ENCODE data around the gene ANKS3. TPM values are rescaled to one million over a fixed set of nuclear protein-coding genes. Genes with fewer than 3 reads are reported as not detected.

The ANKS3 gene
- total RNA-seq, 1 experiment from 2014 or later: 26.6 TPM

DNA sequence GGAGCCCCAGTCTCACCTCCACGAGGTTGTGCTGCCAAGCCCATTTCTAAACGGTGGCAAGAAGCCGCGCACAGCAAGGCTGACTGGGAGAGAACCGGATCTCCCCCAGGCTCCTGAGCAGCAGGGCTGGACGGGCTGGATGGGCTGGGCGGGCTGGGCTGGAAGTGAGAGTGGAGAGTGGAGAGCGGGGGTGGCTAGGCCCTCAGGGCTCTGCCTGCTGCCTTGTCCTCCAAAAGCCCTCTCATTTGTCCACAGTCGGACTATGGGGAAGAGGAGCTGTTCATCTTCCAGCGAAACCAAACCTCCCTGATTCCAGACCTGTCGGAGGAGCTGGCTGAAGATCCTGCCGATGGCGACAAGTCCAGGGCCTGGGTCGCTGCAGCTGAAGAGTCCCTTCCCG, 3.5 kb upstream of the ANKS3 start:
- Histone ChIP-seq H3K4me1 (ENCODE audit: control insufficient read depth, insufficient read depth, low read length) (no peaks in the 10 kb centered on the region), H3K36me3 (ENCODE audit: control insufficient read depth, insufficient read depth, low read length) (peaks cover 4% of the 10 kb centered on the region; the same call in 1 of the 2 replicates), H3K27me3 (ENCODE audit: control insufficient read depth, insufficient read depth, low read length) (no peaks in the 10 kb centered on the region), H3K27ac (ENCODE audit: low read length) (no peak overlapping the region), H3K4me3 (ENCODE audit: low read depth in 2 of 2, low read length in 2 of 2) (no peak overlapping the region), H3K9me3 (ENCODE audit: control insufficient read depth, insufficient read depth, low read depth, low read length) (no peaks in the 10 kb centered on the region)
- DNase-seq (ENCODE audit: low read depth, low spot score) (no peak), ATAC-seq (no peak)
- ChIA-PET CTCF (no interaction called here), POLR2A (no interaction called here)
- intact Hi-C loops (cut with micrococcal nuclease; ENCODE audit: unreplicated experiment): no loop called here
- in situ Hi-C loops (cut with HindIII; ENCODE audit: low pct_unique_long_range_greater_than_20kb, low sequenced_read_pairs): no loop called here
- TF ChIP-seq, protein P1, sequence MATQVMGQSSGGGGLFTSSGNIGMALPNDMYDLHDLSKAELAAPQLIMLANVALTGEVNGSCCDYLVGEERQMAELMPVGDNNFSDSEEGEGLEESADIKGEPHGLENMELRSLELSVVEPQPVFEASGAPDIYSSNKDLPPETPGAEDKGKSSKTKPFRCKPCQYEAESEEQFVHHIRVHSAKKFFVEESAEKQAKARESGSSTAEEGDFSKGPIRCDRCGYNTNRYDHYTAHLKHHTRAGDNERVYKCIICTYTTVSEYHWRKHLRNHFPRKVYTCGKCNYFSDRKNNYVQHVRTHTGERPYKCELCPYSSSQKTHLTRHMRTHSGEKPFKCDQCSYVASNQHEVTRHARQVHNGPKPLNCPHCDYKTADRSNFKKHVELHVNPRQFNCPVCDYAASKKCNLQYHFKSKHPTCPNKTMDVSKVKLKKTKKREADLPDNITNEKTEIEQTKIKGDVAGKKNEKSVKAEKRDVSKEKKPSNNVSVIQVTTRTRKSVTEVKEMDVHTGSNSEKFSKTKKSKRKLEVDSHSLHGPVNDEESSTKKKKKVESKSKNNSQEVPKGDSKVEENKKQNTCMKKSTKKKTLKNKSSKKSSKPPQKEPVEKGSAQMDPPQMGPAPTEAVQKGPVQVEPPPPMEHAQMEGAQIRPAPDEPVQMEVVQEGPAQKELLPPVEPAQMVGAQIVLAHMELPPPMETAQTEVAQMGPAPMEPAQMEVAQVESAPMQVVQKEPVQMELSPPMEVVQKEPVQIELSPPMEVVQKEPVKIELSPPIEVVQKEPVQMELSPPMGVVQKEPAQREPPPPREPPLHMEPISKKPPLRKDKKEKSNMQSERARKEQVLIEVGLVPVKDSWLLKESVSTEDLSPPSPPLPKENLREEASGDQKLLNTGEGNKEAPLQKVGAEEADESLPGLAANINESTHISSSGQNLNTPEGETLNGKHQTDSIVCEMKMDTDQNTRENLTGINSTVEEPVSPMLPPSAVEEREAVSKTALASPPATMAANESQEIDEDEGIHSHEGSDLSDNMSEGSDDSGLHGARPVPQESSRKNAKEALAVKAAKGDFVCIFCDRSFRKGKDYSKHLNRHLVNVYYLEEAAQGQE (IDR thresholded peaks at IDR 0.05; ENCODE audit: insufficient read depth in 1 of 2, low read depth in 2 of 2, low read length in 1 of 2): no peak
- TF ChIP-seq TCF7L2 (IDR thresholded peaks at IDR 0.05; ENCODE audit: low read depth, low read length) (no peak), SIN3A (IDR thresholded peaks at IDR 0.05; ENCODE audit: borderline replicate concordance, insufficient read depth, low read depth, low read length) (no peak), POLR2AphosphoS5 (IDR thresholded peaks at IDR 0.05; ENCODE audit: low read depth, low read length) (no peak)
- TF ChIP-seq, protein P2, sequence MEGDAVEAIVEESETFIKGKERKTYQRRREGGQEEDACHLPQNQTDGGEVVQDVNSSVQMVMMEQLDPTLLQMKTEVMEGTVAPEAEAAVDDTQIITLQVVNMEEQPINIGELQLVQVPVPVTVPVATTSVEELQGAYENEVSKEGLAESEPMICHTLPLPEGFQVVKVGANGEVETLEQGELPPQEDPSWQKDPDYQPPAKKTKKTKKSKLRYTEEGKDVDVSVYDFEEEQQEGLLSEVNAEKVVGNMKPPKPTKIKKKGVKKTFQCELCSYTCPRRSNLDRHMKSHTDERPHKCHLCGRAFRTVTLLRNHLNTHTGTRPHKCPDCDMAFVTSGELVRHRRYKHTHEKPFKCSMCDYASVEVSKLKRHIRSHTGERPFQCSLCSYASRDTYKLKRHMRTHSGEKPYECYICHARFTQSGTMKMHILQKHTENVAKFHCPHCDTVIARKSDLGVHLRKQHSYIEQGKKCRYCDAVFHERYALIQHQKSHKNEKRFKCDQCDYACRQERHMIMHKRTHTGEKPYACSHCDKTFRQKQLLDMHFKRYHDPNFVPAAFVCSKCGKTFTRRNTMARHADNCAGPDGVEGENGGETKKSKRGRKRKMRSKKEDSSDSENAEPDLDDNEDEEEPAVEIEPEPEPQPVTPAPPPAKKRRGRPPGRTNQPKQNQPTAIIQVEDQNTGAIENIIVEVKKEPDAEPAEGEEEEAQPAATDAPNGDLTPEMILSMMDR (IDR thresholded peaks at IDR 0.05): no peak
- BruUV-seq (replicated peaks): no TSS peak

DNA sequence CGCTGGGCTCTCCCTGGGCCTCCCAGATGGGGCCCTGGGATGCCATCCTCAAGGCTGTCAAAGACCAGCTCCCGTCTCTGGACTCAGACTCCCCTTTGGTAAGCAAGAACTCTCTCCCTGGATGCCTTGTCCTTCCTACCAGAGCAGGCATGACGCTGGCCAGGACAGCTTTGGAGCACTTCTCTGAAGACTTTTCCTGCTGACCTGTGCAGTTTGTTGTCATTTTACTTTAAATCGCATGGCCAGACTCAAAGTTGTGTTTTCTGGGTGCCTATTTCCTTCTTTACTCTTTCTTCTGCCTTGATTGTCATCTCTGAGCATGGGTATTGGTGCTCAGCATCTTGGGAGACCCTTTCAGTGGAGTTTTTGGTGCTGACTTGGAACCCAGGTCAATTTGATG, 2.5 kb upstream of the ANKS3 start:
- no peak for DNase-seq (ENCODE audit: low read depth, low spot score)
- ChIA-PET POLR2A (no interaction called here), CTCF (no interaction called here)
- H3K9me3 ChIP-seq (ENCODE audit: control insufficient read depth, insufficient read depth, low read depth, low read length): no peaks in the 10 kb centered on the region
- H3K4me3 ChIP-seq (ENCODE audit: low read depth in 2 of 2, low read length in 2 of 2): no peak overlapping the region
- in situ Hi-C loops (cut with HindIII; ENCODE audit: low pct_unique_long_range_greater_than_20kb, low sequenced_read_pairs): no loop called here
- no peak overlapping the region for H3K27ac ChIP-seq (ENCODE audit: low read length)
- intact Hi-C loops (cut with micrococcal nuclease; ENCODE audit: unreplicated experiment): no loop called here
- no peak for ATAC-seq
- H3K36me3 ChIP-seq (ENCODE audit: control insufficient read depth, insufficient read depth, low read length): peaks cover 4% of the 10 kb centered on the region; the same call in 1 of the 2 replicates
- no peaks in the 10 kb centered on the region for H3K4me1 ChIP-seq (ENCODE audit: control insufficient read depth, insufficient read depth, low read length)
- BruUV-seq (replicated peaks): no TSS peak
- TF ChIP-seq, protein P2 (IDR thresholded peaks at IDR 0.05): no peak
- TF ChIP-seq SIN3A (IDR thresholded peaks at IDR 0.05; ENCODE audit: borderline replicate concordance, insufficient read depth, low read depth, low read length) (no peak), POLR2AphosphoS5 (IDR thresholded peaks at IDR 0.05; ENCODE audit: low read depth, low read length) (no peak), TCF7L2 (IDR thresholded peaks at IDR 0.05; ENCODE audit: low read depth, low read length) (no peak)
- TF ChIP-seq, protein P1 (IDR thresholded peaks at IDR 0.05; ENCODE audit: insufficient read depth in 1 of 2, low read depth in 2 of 2, low read length in 1 of 2): no peak
- H3K27me3 ChIP-seq (ENCODE audit: control insufficient read depth, insufficient read depth, low read length): no peaks in the 10 kb centered on the region

Data from Panc1 (cell line).